OCI-LY7 (cell line): ENCODE results near the gene COL4A1. TPM values are rescaled to one million over a fixed set of nuclear protein-coding genes. Genes with fewer than 3 reads are reported as not detected.

ENCODE experiments used
- BruUV-seq: library from RNA; stranded (reverse); fragments of 400-500 nt; replicated peaks from 2 replicates; lab custom pipeline; 2021; lab: Mats Ljungman, UMichigan
- CTCF ChIA-PET: fragments of 300-600 bp; sonication (Branson Sonifier 250); formaldehyde crosslinking; loops from one replicate; lab custom pipeline; 2022; ENCODE audit warnings: antibody characterized with exemption; ENCODE audit not compliant: unreplicated experiment; lab: Charles Lee
- POLR2A ChIA-PET: fragments of 300-600 bp; sonication (Branson Sonifier 250); formaldehyde crosslinking; loops from one replicate; lab custom pipeline; 2022; ENCODE audit warnings: antibody characterized with exemption; lab: Charles Lee
- DNase-seq: peaks from one replicate; pipeline ENCODE4 v3.0.0-alpha.2; 2015; ENCODE audit warnings: low spot score
- H2AFZ ChIP-seq: fragments of 200-600 bp; sonication (generic), shearing (Covaris generic); 2 replicates; pipeline ENCODE4 v1.6.1; 2014; ENCODE audit warnings: mild to moderate bottlenecking, antibody characterized with exemption, low read length, moderate library complexity
- H3K27ac ChIP-seq: fragments of 200-600 bp; sonication (generic); 2 replicates; pipeline ENCODE4 v1.5.1; 2014; ENCODE audit warnings: mixed run types, low read depth, mild to moderate bottlenecking, moderate library complexity, low read length, inconsistent platforms; ENCODE audit not compliant: poor library complexity, severe bottlenecking
- H3K36me3 ChIP-seq: fragments of 200-600 bp; sonication (generic); 2 replicates; pipeline ENCODE4 v1.6.1; 2014; ENCODE audit warnings: mild to moderate bottlenecking, antibody characterized with exemption, low read length, moderate library complexity, mixed read lengths; ENCODE audit not compliant: insufficient read depth
- H3K4me1 ChIP-seq: fragments of 200-600 bp; sonication (generic); 2 replicates; pipeline ENCODE4 v1.5.1; 2014; ENCODE audit warnings: mild to moderate bottlenecking, low read length; ENCODE audit not compliant: insufficient read depth, poor library complexity, severe bottlenecking
- H3K4me2 ChIP-seq: fragments of 200-600 bp; sonication (generic); 2 replicates; pipeline ENCODE4 v1.6.1; 2014; ENCODE audit warnings: mild to moderate bottlenecking, low read length
- H3K4me3 ChIP-seq: fragments of 200-600 bp; sonication (generic); 2 replicates; pipeline ENCODE4 v1.5.1; 2014; ENCODE audit warnings: mild to moderate bottlenecking, low read depth, low read length; ENCODE audit not compliant: poor library complexity, severe bottlenecking
- H3K79me2 ChIP-seq: fragments of 200-600 bp; sonication (generic); 2 replicates; pipeline ENCODE4 v1.6.1; 2016; ENCODE audit warnings: low read depth, mild to moderate bottlenecking, low read length, moderate library complexity, mixed read lengths; ENCODE audit not compliant: insufficient read depth
- H3K9me2 ChIP-seq: fragments of 200-600 bp; sonication (generic); 2 replicates; pipeline ENCODE4 v1.6.1; 2016; ENCODE audit warnings: mild to moderate bottlenecking, low read length, mixed read lengths; ENCODE audit not compliant: insufficient read depth
- H3K9me3 ChIP-seq: fragments of 200-600 bp; sonication (generic); 2 replicates; pipeline ENCODE4 v1.6.1; 2014; ENCODE audit warnings: mild to moderate bottlenecking, mixed run types, low read length, mixed read lengths
- H4K20me1 ChIP-seq: fragments of 200-600 bp; sonication (generic); 2 replicates; pipeline ENCODE4 v1.6.1; 2014; ENCODE audit warnings: mild to moderate bottlenecking, antibody characterized with exemption, low read length, moderate library complexity, mixed read lengths; ENCODE audit not compliant: insufficient read depth
- EZH2phosphoT487 ChIP-seq: fragments of 200-600 bp; sonication (generic); IDR thresholded peaks from 2 replicates; pipeline ENCODE4 v1.6.1; 2018; ENCODE audit warnings: low read depth, borderline replicate concordance, mild to moderate bottlenecking, mixed run types, antibody characterized with exemption, low read length, moderate library complexity, mixed read lengths
- intact Hi-C: fragments of 100-400 bp; cut with micrococcal nuclease; formaldehyde crosslinking; loops from one replicate; pipeline ENCODE4 v1.10.0; 2022; ENCODE audit not compliant: unreplicated experiment
- total RNA-seq, 2 experiments: library from RNA; depleted of rRNA in 1 of 2; stranded (reverse); fragments of >200 nt in 1 of 2; shearing (Covaris generic) in 1 of 2; gene quantifications; 2 replicates each; pipeline ENCODE4 v1.2.3, GENCODE V29; 2014 to 2022
- TF ChIP-seq, protein P1 (sequence below): fragments of 200-600 bp; sonication (generic); conservative IDR thresholded peaks from 2 replicates; pipeline ENCODE4 v1.5.1; 2014; ENCODE audit warnings: mild to moderate bottlenecking, antibody characterized with exemption, low read length, moderate library complexity, mixed read lengths

The COL4A1 gene
- total RNA-seq, 2 experiments from 2014 or later: 0.06 TPM; not detected in 1

DNA sequence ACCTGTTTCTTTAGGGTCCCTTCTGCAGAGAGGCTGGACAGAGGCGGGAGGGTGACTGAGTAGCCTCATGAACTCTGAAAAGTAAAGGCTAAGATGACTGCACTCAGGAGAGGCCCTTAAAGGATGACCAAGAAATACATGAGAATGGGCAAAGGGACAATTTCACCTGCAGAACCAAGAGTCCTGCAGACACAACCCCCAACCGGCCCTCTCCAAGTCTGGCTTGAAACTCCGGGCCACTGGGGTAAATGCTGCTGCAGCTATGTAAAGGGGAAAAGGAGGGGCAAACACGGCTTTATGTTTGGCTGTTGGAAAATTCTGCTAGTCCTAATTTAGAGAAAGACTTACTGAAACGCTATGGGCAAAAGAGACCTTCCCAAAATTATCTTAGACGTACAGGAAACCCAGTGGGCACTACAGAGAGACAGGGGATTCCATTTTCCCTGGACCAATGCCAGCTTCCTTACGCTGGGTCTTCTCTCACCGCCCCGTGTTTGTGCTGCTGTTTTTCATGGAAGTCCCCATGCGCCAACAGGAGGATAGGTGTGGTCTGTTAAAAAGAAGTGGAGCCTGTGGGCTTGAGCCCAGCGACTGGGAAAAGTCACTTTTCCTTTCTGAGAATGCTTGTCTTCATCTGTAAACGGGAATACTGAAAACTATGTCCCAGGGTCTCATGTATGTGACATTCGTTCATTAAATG is 10.7 kb upstream of the COL4A1 start:
- Histone ChIP-seq H3K4me2 (no peak overlapping the region), H3K4me1 (no peaks in the 10 kb centered on the region), H2AFZ (no peak overlapping the region), H3K9me3 (no peaks in the 10 kb centered on the region), H3K36me3 (no peaks in the 10 kb centered on the region), H4K20me1 (no peaks in the 10 kb centered on the region), H3K9me2 (no peaks in the 10 kb centered on the region), H3K4me3 (no peak overlapping the region), H3K79me2 (no peaks in the 10 kb centered on the region), H3K27ac (no peak overlapping the region)
- intact Hi-C loops: no loop called here
- TF ChIP-seq, protein P1, sequence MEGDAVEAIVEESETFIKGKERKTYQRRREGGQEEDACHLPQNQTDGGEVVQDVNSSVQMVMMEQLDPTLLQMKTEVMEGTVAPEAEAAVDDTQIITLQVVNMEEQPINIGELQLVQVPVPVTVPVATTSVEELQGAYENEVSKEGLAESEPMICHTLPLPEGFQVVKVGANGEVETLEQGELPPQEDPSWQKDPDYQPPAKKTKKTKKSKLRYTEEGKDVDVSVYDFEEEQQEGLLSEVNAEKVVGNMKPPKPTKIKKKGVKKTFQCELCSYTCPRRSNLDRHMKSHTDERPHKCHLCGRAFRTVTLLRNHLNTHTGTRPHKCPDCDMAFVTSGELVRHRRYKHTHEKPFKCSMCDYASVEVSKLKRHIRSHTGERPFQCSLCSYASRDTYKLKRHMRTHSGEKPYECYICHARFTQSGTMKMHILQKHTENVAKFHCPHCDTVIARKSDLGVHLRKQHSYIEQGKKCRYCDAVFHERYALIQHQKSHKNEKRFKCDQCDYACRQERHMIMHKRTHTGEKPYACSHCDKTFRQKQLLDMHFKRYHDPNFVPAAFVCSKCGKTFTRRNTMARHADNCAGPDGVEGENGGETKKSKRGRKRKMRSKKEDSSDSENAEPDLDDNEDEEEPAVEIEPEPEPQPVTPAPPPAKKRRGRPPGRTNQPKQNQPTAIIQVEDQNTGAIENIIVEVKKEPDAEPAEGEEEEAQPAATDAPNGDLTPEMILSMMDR: no peak
- TF ChIP-seq EZH2phosphoT487: no peak
- ChIA-PET CTCF (no interaction called here), POLR2A (no interaction called here)
- no TSS peak for BruUV-seq
- no peak for DNase-seq

DNA sequence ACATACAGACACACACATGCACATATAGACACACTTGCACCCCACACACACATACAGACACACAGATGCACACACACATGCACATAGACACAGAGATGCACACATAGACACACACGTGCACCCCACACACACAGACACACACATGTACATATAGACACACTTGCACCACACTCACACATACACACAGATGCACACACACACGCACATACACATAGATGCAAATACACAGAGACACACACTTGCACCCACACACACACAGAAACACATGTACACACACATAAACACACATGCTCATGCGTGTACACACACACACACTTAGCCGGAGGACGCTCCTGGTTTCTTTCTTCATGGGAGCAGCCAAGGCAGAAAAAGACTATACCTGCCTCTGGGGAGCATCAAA is 10.1 kb upstream of the COL4A1 start:
- no peak for TF ChIP-seq EZH2phosphoT487
- TF ChIP-seq, protein P1: no peak
- no peaks in the 10 kb centered on the region for H3K4me1 ChIP-seq
- ChIA-PET CTCF (no interaction called here), POLR2A (no interaction called here)
- H3K36me3 ChIP-seq: no peaks in the 10 kb centered on the region
- no TSS peak for BruUV-seq
- no peaks in the 10 kb centered on the region for H3K9me2 ChIP-seq
- no peak overlapping the region for H3K4me3 ChIP-seq
- no peak overlapping the region for H3K4me2 ChIP-seq
- DNase-seq: no peak
- no peaks in the 10 kb centered on the region for H4K20me1 ChIP-seq
- intact Hi-C loops: no loop called here
- no peak overlapping the region for H2AFZ ChIP-seq
- no peak overlapping the region for H3K27ac ChIP-seq
- H3K9me3 ChIP-seq: no peaks in the 10 kb centered on the region
- no peaks in the 10 kb centered on the region for H3K79me2 ChIP-seq

DNA sequence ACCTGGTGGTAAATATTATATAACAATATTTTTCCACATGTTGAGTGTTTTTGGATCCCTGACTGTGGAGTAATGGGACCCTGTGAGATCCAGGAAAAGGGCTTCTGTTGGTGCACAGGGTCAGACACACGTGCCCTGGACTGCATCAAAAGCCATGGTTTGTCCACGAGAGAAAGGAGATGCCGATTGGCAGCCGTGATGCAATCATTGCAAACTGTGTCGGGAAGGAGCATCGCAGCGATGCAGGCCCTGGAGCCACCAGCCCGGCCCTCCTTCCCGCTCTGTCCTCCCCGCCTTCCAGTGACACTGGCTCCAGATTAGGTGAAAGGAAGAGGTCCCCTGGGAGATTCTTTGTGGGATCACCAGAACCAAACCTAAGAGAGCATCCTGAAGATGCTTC is 9.2 kb upstream of the COL4A1 start:
- Histone ChIP-seq H3K9me2 (no peaks in the 10 kb centered on the region), H2AFZ (no peak overlapping the region), H3K4me2 (no peak overlapping the region), H3K36me3 (no peaks in the 10 kb centered on the region), H3K27ac (no peak overlapping the region), H3K79me2 (no peaks in the 10 kb centered on the region), H3K9me3 (no peaks in the 10 kb centered on the region), H3K4me3 (no peak overlapping the region), H3K4me1 (no peaks in the 10 kb centered on the region), H4K20me1 (no peaks in the 10 kb centered on the region)
- BruUV-seq: no TSS peak
- ChIA-PET POLR2A (no interaction called here), CTCF (no interaction called here)
- DNase-seq: no peak
- intact Hi-C loops: no loop called here
- TF ChIP-seq EZH2phosphoT487: no peak
- TF ChIP-seq, protein P1: no peak
